HEK293 (cell line): ENCODE results near the gene HOGA1.

Source experiments
- KLF7 ChIP-seq: fragments of 450-650 bp; formaldehyde crosslinking; IDR thresholded peaks from 2 replicates; pipeline ENCODE4 v1.5.1; 2016; ENCODE audit warnings: missing biosample characterization, missing genetic modification characterization, borderline replicate concordance
- MZF1 ChIP-seq: fragments of 450-650 bp; formaldehyde crosslinking; IDR thresholded peaks from 2 replicates; pipeline ENCODE4 v1.5.1; 2017; ENCODE audit warnings: missing biosample characterization, missing genetic modification characterization, borderline replicate concordance
- SP2 ChIP-seq: fragments of 450-650 bp; formaldehyde crosslinking; IDR thresholded peaks from 2 replicates; pipeline ENCODE4 v1.5.1; 2016; ENCODE audit warnings: missing biosample characterization, missing genetic modification characterization
- ZBTB17 ChIP-seq: fragments of 450-650 bp; formaldehyde crosslinking; IDR thresholded peaks from 2 replicates; pipeline ENCODE4 v1.5.1; 2016; ENCODE audit warnings: missing biosample characterization, missing genetic modification characterization
- ZFHX2 ChIP-seq: fragments of 450-650 bp; formaldehyde crosslinking; conservative IDR thresholded peaks from 2 replicates; pipeline ENCODE4 v1.5.1; 2016; ENCODE audit warnings: missing biosample characterization, missing genetic modification characterization
- ZNF174 ChIP-seq: fragments of 450-650 bp; formaldehyde crosslinking; IDR thresholded peaks from 2 replicates; pipeline ENCODE4 v1.5.0; 2017; ENCODE audit warnings: missing biosample characterization, mild to moderate bottlenecking, missing genetic modification characterization
- ZNF239 ChIP-seq: fragments of 450-650 bp; formaldehyde crosslinking; IDR thresholded peaks from 2 replicates; pipeline ENCODE4 v1.5.1; 2016; ENCODE audit warnings: missing biosample characterization, missing genetic modification characterization
- ZNF266 ChIP-seq: fragments of 450-650 bp; formaldehyde crosslinking; IDR thresholded peaks from 2 replicates; pipeline ENCODE4 v1.5.1; 2016; ENCODE audit warnings: missing biosample characterization, missing genetic modification characterization, low read depth
- ZNF302 ChIP-seq: fragments of 450-650 bp; formaldehyde crosslinking; IDR thresholded peaks from 2 replicates; pipeline ENCODE4 v1.5.1; 2016; ENCODE audit warnings: missing biosample characterization, missing genetic modification characterization, low read depth
- ZNF366 ChIP-seq: fragments of 450-650 bp; formaldehyde crosslinking; conservative IDR thresholded peaks from 2 replicates; pipeline ENCODE4 v1.5.1; 2016; ENCODE audit warnings: missing biosample characterization, missing genetic modification characterization
- ZNF792 ChIP-seq: fragments of 450-650 bp; formaldehyde crosslinking; IDR thresholded peaks from 2 replicates; pipeline ENCODE4 v1.5.1; 2016; ENCODE audit warnings: missing biosample characterization, missing genetic modification characterization
- ZNF837 ChIP-seq: fragments of 450-650 bp; formaldehyde crosslinking; IDR thresholded peaks from 2 replicates; pipeline ENCODE4 v1.5.1; 2016; ENCODE audit warnings: missing biosample characterization, missing genetic modification characterization
- ZXDB ChIP-seq: fragments of 450-650 bp; formaldehyde crosslinking; IDR thresholded peaks from 2 replicates; pipeline ENCODE4 v1.5.1; 2016; ENCODE audit warnings: missing biosample characterization, missing genetic modification characterization
- TF ChIP-seq, protein P1 (sequence below): fragments of 450-650 bp; formaldehyde crosslinking; IDR thresholded peaks from 2 replicates; pipeline ENCODE4 v1.5.1; 2017; ENCODE audit warnings: missing biosample characterization, missing genetic modification characterization
- TF ChIP-seq, protein P2 (sequence below): fragments of 450-650 bp; formaldehyde crosslinking; IDR thresholded peaks from 2 replicates; pipeline ENCODE4 v1.5.1; 2016; ENCODE audit warnings: missing biosample characterization, missing genetic modification characterization
- TF ChIP-seq, protein P3 (sequence below): fragments of 450-650 bp; formaldehyde crosslinking; IDR thresholded peaks from 2 replicates; pipeline ENCODE4 v1.5.1; 2017; ENCODE audit warnings: missing biosample characterization, mild to moderate bottlenecking, missing genetic modification characterization, moderate library complexity
- TF ChIP-seq, protein P4 (sequence below): fragments of 450-650 bp; formaldehyde crosslinking; IDR thresholded peaks from 2 replicates; pipeline ENCODE4 v1.5.1; 2016; ENCODE audit warnings: missing biosample characterization, missing genetic modification characterization
- TF ChIP-seq, protein P5 (sequence below): fragments of 450-650 bp; formaldehyde crosslinking; conservative IDR thresholded peaks from 2 replicates; pipeline ENCODE4 v1.5.1; 2016; ENCODE audit warnings: low read depth, missing biosample characterization, missing genetic modification characterization
- TF ChIP-seq, protein P6 (sequence below): fragments of 450-650 bp; formaldehyde crosslinking; IDR thresholded peaks from 2 replicates; pipeline ENCODE4 v1.5.1; 2016; ENCODE audit warnings: missing biosample characterization, missing genetic modification characterization
- TF ChIP-seq, protein P7 (sequence below): fragments of 450-650 bp; formaldehyde crosslinking; IDR thresholded peaks from 2 replicates; pipeline ENCODE4 v1.5.1; 2016; ENCODE audit warnings: missing biosample characterization, missing genetic modification characterization

Gene HOGA1

DNA sequence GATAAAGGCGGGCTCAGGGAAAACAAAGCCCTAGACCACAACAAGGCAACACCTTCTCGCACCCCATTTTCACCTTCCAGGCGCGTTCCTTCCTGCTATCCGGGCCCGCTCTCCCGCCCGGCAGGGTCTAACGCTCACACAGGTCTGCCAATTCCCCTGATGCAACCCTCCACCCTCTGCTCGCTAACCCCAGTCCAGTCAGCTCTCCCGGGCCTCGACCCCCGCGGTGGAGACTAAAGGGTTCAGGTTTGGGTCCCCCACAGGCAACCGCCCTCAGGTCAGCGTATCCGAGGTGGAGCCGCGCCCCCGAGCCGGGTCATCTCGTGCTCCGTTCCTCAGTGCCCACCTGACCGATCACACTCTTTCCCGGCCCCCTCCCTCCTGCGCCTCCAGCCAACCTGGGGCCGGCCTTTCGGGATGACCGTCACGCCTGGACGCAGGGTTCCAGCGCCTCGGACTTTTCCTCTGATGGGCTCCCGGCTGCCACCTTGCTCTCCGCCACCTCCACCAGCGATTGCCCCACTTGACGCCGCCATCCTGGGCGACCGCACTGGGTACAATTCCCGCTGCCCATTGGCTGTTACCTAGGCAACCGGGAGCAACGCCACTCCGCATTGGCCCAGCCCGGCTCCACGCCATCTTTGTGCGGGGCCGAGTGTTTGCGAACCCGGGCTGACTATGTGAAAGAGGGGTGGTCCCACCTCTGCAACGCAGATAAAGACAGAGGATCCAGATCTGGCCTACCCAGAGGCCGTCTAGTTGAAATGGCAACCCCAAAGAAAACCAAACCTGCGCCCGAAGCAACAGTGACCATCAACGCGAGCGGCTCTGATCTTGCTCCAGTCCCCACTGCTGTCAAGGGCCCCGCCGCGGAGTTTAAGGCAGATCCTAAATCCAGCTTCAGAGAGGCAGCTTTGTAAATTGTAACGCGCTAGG lies 49.0 kb downstream of the HOGA1 start, which contains the start of gene MORN4 (continued):
- TF ChIP-seq ZNF366 (tag by site-specific recombination), result no peak
- TF ChIP-seq ZNF302 (tag by site-specific recombination), result no peak
- TF ChIP-seq ZNF837 (tag by site-specific recombination), result no peak
- no peak for TF ChIP-seq MZF1
- TF ChIP-seq, protein P1, sequence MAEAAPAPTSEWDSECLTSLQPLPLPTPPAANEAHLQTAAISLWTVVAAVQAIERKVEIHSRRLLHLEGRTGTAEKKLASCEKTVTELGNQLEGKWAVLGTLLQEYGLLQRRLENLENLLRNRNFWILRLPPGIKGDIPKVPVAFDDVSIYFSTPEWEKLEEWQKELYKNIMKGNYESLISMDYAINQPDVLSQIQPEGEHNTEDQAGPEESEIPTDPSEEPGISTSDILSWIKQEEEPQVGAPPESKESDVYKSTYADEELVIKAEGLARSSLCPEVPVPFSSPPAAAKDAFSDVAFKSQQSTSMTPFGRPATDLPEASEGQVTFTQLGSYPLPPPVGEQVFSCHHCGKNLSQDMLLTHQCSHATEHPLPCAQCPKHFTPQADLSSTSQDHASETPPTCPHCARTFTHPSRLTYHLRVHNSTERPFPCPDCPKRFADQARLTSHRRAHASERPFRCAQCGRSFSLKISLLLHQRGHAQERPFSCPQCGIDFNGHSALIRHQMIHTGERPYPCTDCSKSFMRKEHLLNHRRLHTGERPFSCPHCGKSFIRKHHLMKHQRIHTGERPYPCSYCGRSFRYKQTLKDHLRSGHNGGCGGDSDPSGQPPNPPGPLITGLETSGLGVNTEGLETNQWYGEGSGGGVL (tag by site-specific recombination), result no peak
- TF ChIP-seq ZFHX2, result peak; percentile 47
- TF ChIP-seq, protein P2, sequence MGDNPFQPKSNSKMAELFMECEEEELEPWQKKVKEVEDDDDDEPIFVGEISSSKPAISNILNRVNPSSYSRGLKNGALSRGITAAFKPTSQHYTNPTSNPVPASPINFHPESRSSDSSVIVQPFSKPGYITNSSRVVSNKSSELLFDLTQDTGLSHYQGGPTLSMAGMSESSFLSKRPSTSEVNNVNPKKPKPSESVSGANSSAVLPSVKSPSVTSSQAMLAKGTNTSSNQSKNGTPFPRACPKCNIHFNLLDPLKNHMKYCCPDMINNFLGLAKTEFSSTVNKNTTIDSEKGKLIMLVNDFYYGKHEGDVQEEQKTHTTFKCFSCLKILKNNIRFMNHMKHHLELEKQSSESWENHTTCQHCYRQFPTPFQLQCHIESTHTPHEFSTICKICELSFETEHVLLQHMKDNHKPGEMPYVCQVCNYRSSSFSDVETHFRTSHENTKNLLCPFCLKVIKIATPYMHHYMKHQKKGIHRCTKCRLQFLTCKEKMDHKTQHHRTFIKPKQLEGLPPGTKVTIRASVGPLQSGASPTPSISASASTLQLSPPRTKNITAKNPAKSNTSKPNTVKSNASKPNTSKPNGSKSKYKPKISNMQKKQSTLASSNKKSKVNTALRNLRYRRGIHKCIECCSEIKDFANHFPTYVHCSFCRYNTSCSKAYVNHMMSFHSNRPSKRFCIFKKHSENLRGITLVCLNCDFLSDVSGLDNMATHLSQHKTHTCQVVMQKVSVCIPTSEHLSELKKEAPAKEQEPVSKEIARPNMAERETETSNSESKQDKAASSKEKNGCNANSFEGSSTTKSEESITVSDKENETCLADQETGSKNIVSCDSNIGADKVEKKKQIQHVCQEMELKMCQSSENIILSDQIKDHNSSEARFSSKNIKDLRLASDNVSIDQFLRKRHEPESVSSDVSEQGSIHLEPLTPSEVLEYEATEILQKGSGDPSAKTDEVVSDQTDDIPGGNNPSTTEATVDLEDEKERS (tag by site-specific recombination), result no peak
- TF ChIP-seq ZNF266 (tag by site-specific recombination), result no peak
- TF ChIP-seq, protein P3, sequence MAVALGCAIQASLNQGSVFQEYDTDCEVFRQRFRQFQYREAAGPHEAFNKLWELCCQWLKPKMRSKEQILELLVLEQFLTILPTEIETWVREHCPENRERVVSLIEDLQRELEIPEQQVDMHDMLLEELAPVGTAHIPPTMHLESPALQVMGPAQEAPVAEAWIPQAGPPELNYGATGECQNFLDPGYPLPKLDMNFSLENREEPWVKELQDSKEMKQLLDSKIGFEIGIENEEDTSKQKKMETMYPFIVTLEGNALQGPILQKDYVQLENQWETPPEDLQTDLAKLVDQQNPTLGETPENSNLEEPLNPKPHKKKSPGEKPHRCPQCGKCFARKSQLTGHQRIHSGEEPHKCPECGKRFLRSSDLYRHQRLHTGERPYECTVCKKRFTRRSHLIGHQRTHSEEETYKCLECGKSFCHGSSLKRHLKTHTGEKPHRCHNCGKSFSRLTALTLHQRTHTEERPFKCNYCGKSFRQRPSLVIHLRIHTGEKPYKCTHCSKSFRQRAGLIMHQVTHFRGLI (tag by site-specific recombination), result no peak
- TF ChIP-seq ZBTB17, result peak; percentile 93
- no peak for TF ChIP-seq KLF7 (tag by site-specific recombination)
- no peak for TF ChIP-seq ZNF792 (tag by site-specific recombination)
- peak; percentile 68 for TF ChIP-seq ZXDB
- TF ChIP-seq, protein P4, sequence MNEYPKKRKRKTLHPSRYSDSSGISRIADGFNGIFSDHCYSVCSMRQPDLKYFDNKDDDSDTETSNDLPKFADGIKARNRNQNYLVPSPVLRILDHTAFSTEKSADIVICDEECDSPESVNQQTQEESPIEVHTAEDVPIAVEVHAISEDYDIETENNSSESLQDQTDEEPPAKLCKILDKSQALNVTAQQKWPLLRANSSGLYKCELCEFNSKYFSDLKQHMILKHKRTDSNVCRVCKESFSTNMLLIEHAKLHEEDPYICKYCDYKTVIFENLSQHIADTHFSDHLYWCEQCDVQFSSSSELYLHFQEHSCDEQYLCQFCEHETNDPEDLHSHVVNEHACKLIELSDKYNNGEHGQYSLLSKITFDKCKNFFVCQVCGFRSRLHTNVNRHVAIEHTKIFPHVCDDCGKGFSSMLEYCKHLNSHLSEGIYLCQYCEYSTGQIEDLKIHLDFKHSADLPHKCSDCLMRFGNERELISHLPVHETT (tag by site-specific recombination), result peak; percentile 47; the same call in 1 of the 2 replicates
- TF ChIP-seq ZNF239 (tag by site-specific recombination), result no peak
- peak; percentile 85 for TF ChIP-seq SP2
- TF ChIP-seq, protein P5, sequence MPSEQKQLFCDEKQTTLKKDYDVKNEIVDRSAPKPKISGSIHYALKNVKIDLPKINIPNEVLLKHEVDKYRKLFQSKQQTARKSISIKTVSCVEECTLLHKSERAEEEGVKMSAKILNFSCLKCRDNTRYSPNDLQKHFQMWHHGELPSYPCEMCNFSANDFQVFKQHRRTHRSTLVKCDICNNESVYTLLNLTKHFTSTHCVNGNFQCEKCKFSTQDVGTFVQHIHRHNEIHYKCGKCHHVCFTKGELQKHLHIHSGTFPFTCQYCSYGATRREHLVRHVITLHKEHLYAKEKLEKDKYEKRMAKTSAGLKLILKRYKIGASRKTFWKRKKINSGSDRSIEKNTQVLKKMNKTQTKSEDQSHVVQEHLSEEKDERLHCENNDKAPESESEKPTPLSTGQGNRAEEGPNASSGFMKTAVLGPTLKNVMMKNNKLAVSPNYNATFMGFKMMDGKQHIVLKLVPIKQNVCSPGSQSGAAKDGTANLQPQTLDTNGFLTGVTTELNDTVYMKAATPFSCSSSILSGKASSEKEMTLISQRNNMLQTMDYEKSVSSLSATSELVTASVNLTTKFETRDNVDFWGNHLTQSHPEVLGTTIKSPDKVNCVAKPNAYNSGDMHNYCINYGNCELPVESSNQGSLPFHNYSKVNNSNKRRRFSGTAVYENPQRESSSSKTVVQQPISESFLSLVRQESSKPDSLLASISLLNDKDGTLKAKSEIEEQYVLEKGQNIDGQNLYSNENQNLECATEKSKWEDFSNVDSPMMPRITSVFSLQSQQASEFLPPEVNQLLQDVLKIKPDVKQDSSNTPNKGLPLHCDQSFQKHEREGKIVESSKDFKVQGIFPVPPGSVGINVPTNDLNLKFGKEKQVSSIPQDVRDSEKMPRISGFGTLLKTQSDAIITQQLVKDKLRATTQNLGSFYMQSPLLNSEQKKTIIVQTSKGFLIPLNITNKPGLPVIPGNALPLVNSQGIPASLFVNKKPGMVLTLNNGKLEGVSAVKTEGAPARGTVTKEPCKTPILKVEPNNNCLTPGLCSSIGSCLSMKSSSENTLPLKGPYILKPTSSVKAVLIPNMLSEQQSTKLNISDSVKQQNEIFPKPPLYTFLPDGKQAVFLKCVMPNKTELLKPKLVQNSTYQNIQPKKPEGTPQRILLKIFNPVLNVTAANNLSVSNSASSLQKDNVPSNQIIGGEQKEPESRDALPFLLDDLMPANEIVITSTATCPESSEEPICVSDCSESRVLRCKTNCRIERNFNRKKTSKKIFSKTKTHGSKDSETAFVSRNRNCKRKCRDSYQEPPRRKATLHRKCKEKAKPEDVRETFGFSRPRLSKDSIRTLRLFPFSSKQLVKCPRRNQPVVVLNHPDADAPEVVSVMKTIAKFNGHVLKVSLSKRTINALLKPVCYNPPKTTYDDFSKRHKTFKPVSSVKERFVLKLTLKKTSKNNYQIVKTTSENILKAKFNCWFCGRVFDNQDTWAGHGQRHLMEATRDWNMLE, result 0 out of 2 replicates have a peak, but pooled peaks have one; percentile 32
- TF ChIP-seq, protein P6, sequence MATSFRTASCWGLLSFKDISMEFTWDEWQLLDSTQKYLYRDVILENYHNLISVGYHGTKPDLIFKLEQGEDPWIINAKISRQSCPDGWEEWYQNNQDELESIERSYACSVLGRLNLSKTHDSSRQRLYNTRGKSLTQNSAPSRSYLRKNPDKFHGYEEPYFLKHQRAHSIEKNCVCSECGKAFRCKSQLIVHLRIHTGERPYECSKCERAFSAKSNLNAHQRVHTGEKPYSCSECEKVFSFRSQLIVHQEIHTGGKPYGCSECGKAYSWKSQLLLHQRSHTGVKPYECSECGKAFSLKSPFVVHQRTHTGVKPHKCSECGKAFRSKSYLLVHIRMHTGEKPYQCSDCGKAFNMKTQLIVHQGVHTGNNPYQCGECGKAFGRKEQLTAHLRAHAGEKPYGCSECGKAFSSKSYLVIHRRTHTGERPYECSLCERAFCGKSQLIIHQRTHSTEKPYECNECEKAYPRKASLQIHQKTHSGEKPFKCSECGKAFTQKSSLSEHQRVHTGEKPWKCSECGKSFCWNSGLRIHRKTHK (tag by site-specific recombination), result no peak
- TF ChIP-seq, protein P7, sequence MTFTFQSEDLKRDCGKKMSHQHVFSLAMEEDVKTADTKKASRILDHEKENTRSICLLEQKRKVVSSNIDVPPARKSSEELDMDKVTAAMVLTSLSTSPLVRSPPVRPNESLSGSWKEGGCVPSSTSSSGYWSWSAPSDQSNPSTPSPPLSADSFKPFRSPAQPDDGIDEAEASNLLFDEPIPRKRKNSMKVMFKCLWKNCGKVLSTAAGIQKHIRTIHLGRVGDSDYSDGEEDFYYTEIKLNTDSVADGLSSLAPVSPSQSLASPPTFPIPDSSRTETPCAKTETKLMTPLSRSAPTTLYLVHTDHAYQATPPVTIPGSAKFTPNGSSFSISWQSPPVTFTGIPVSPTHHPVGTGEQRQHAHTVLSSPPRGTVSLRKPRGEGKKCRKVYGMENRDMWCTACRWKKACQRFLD (tag by site-specific recombination), result no peak
- no peak for TF ChIP-seq ZNF174 (tag by site-specific recombination)
